HepG2 (cell line): ENCODE measurements around the gene ALDOA. TPM values are rescaled to one million over a fixed set of nuclear protein-coding genes. Genes with fewer than 3 reads are reported as not detected.

Experiments used
- ASH2L ChIP-seq: fragments of 300-600, 200-600 bp; sonication (generic); IDR thresholded peaks from 2 replicates; pipeline ENCODE4 v1.7.0; 2017; ENCODE audit warnings: low read depth, mild to moderate bottlenecking, moderate library complexity, mixed read lengths, low read length; ENCODE audit not compliant: insufficient read length
- DR1 ChIP-seq: sonication (generic); formaldehyde crosslinking; IDR thresholded peaks from 2 replicates; pipeline ENCODE4 v1.8.0; 2021; ENCODE audit warnings: mild to moderate bottlenecking, missing genetic modification reagents, inconsistent platforms
- EED ChIP-seq: sonication (generic); formaldehyde crosslinking; IDR thresholded peaks from 2 replicates; pipeline ENCODE4 v1.5.0; 2020; ENCODE audit warnings: mild to moderate bottlenecking, missing genetic modification reagents
- NFIB ChIP-seq: sonication (generic); formaldehyde crosslinking; IDR thresholded peaks from 2 replicates; pipeline ENCODE4 v1.9.0; 2021; ENCODE audit warnings: missing genetic modification reagents, mild to moderate bottlenecking, borderline replicate concordance
- PAX8 ChIP-seq: sonication (generic); formaldehyde crosslinking; IDR thresholded peaks from 2 replicates; pipeline ENCODE4 v1.8.0; 2022; ENCODE audit warnings: mild to moderate bottlenecking, missing genetic modification reagents, borderline replicate concordance
- SMAD3 ChIP-seq: sonication (generic); formaldehyde crosslinking; IDR thresholded peaks from 2 replicates; pipeline ENCODE4 v1.4.0; 2020; ENCODE audit warnings: missing genetic modification reagents
- THAP11 ChIP-seq: IDR thresholded peaks from 2 replicates; pipeline ENCODE4 v1.6.1; 2016; ENCODE audit warnings: missing biosample characterization, missing genetic modification reagents
- U2AF1 ChIP-seq: fragments of 200-400 bp; formaldehyde crosslinking; optimal IDR thresholded peaks from 2 replicates; pipeline ENCODE3; 2017; ENCODE audit warnings: mild to moderate bottlenecking, low read depth, low read length
- ZNF44 ChIP-seq: sonication (generic); formaldehyde crosslinking; IDR thresholded peaks from 2 replicates; pipeline ENCODE4 v1.5.1; 2020; ENCODE audit warnings: mild to moderate bottlenecking, missing genetic modification reagents
- ZNF484 ChIP-seq: sonication (generic); formaldehyde crosslinking; IDR thresholded peaks from 2 replicates; pipeline ENCODE4 v1.5.1; 2020; ENCODE audit warnings: mild to moderate bottlenecking, low read depth, missing genetic modification reagents, borderline replicate concordance
- ZNF629 ChIP-seq: sonication (generic); formaldehyde crosslinking; conservative IDR thresholded peaks from 2 replicates; pipeline ENCODE4 v1.5.0; 2020; ENCODE audit warnings: missing genetic modification reagents
- ZNF709 ChIP-seq: sonication (generic); formaldehyde crosslinking; IDR thresholded peaks from 2 replicates; pipeline ENCODE4 v1.5.0; 2020; ENCODE audit warnings: mild to moderate bottlenecking, missing genetic modification reagents
- polyA plus RNA-seq, 8 experiments: library from polyadenylated mRNA; depleted of rRNA in 3 of 8; stranded (reverse) in 7 of 8; unstranded in 1 of 8; fragments of >200 nt; fragmentation: Illumina TruSeq in 4 of 8; extraction: Trizol in 4 of 8; gene quantifications; 2 replicates each; pipeline versions ENCODE4 v1.2.1 to v1.2.3, GENCODE V29; 2011 to 2016; ENCODE audit warnings: low read depth in 4 of 8, missing spikeins in 1 of 8, mixed read lengths in 1 of 8; ENCODE audit not compliant: insufficient read depth in 1 of 8
- total RNA-seq, 5 experiments: library from RNA; depleted of rRNA; stranded (reverse); fragments of >200 nt; fragmentation: Illumina TruSeq; extraction: Trizol; gene quantifications; 2 replicates each; pipeline ENCODE4 v1.2.3, GENCODE V29; 2016; ENCODE audit warnings: low read depth in 1 of 5
- TF ChIP-seq, protein P1 (sequence below): sonication (generic); formaldehyde crosslinking; IDR thresholded peaks from 2 replicates; pipeline ENCODE4 v1.9.0; 2021; ENCODE audit warnings: missing genetic modification reagents, mild to moderate bottlenecking, borderline replicate concordance
- TF ChIP-seq, protein P2 (sequence below): sonication (generic); formaldehyde crosslinking; IDR thresholded peaks from 2 replicates; pipeline ENCODE4 v1.8.0; 2022; ENCODE audit warnings: low read depth, missing genetic modification reagents
- TF ChIP-seq, protein P3 (sequence below): sonication (generic); formaldehyde crosslinking; IDR thresholded peaks from 2 replicates; pipeline ENCODE4 v1.8.1; 2023; ENCODE audit warnings: mild to moderate bottlenecking, moderate library complexity, missing genetic modification reagents
- TF ChIP-seq, protein P4 (sequence below): sonication (generic); formaldehyde crosslinking; IDR thresholded peaks from 2 replicates; pipeline ENCODE4 v1.5.0; 2020; ENCODE audit warnings: mild to moderate bottlenecking, missing genetic modification reagents
- TF ChIP-seq, protein P5 (sequence below): sonication (generic); formaldehyde crosslinking; IDR thresholded peaks from 2 replicates; pipeline ENCODE4 v1.9.0; 2021; ENCODE audit warnings: mild to moderate bottlenecking, missing genetic modification reagents

Gene ALDOA
- total and polyA plus RNA-seq, 2 of the 13 experiments (the other 11 are each of a cell fraction or from before 2014, with no cell fraction given) = 925 to 1,884 TPM

DNA sequence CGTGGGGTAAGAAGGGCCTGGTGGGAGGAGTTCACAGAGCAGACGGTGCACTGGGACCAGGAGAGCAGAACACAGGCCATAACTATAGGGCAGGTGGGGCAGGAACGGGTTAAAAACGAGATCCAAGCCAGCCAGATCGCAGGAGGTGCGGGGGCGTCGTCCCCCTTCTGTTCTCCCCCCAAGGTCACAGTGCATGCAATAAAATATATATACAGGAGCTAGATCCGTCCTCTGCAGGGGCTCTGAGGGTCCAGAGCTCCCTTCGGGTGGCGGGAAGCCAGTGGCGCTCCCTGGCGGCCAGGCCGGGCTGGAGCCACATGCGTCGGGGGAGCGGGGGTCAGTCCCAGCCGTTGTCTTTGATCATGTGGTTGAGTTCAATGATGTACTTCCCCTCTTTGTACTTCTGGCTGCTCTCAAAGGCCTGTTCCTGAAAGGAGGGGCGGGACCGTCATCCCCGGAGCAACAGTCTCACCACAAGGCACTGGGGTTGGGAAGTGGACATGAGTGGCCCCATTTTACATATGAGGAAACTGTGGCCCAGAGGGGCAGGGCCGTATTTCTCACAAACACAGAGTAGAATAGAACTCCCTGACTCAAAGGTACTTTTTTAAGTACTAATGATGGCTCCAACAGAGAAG, 26.9 kb downstream of the ALDOA start (continued):
- TF ChIP-seq EED (CRISPR knock-in tag) (no peak), ZNF484 (CRISPR knock-in tag) (no peak; the same call in 1 of the 2 replicates), DR1 (0 out of 2 replicates have a peak, but pooled peaks have one; percentile 22), SMAD3 (CRISPR knock-in tag) (peak; percentile 60), U2AF1 (no peak), NFIB (CRISPR knock-in tag) (no peak), ASH2L (no peak), ZNF709 (CRISPR knock-in tag) (no peak), THAP11 (CRISPR knock-in tag) (no peak; the same call in 1 of the 2 replicates), PAX8 (CRISPR knock-in tag) (0 out of 2 replicates have a peak, but pooled peaks have one; percentile 65), ZNF629 (CRISPR knock-in tag) (peak; percentile 99), ZNF44 (CRISPR knock-in tag) (no peak)
- TF ChIP-seq, protein P1, sequence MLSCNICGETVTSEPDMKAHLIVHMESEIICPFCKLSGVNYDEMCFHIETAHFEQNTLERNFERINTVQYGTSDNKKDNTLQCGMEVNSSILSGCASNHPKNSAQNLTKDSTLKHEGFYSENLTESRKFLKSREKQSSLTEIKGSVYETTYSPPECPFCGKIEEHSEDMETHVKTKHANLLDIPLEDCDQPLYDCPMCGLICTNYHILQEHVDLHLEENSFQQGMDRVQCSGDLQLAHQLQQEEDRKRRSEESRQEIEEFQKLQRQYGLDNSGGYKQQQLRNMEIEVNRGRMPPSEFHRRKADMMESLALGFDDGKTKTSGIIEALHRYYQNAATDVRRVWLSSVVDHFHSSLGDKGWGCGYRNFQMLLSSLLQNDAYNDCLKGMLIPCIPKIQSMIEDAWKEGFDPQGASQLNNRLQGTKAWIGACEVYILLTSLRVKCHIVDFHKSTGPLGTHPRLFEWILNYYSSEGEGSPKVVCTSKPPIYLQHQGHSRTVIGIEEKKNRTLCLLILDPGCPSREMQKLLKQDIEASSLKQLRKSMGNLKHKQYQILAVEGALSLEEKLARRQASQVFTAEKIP (CRISPR knock-in tag) = 0 out of 2 replicates have a peak, but pooled peaks have one; percentile 4
- TF ChIP-seq, protein P2, sequence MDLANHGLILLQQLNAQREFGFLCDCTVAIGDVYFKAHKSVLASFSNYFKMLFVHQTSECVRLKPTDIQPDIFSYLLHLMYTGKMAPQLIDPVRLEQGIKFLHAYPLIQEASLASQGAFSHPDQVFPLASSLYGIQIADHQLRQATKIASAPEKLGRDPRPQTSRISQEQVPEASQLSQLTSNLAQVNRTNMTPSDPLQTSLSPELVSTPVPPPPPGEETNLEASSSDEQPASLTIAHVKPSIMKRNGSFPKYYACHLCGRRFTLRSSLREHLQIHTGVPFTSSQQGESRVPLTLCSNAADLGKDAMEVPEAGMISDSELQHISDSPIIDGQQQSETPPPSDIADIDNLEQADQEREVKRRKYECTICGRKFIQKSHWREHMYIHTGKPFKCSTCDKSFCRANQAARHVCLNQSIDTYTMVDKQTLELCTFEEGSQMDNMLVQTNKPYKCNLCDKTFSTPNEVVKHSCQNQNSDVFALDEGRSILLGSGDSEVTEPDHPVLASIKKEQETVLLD = peak; percentile 71; the same call in 1 of the 2 replicates
- TF ChIP-seq, protein P3, sequence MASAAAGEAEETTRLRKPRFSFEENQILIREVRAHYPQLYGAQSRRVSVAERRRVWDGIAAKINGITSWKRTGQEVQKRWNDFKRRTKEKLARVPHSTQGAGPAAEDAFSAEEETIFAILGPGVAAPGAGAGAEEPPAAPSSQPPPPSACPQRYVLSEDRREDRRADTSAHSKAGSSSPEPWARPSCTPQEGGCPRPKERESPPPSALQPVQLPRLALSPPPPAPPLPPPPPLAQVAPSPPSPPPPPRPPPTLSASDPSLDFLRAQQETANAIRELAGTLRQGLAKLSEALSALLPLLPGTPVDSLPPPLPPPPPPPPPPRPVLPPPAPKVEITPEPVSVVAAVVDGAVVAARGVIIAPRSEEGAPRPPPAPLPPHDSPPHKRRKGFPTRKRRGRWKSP (CRISPR knock-in tag) = no peak
- TF ChIP-seq, protein P4, sequence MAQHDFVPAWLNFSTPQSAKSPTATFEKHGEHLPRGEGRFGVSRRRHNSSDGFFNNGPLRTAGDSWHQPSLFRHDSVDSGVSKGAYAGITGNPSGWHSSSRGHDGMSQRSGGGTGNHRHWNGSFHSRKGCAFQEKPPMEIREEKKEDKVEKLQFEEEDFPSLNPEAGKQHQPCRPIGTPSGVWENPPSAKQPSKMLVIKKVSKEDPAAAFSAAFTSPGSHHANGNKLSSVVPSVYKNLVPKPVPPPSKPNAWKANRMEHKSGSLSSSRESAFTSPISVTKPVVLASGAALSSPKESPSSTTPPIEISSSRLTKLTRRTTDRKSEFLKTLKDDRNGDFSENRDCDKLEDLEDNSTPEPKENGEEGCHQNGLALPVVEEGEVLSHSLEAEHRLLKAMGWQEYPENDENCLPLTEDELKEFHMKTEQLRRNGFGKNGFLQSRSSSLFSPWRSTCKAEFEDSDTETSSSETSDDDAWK (CRISPR knock-in tag) = no peak
- TF ChIP-seq, protein P5, sequence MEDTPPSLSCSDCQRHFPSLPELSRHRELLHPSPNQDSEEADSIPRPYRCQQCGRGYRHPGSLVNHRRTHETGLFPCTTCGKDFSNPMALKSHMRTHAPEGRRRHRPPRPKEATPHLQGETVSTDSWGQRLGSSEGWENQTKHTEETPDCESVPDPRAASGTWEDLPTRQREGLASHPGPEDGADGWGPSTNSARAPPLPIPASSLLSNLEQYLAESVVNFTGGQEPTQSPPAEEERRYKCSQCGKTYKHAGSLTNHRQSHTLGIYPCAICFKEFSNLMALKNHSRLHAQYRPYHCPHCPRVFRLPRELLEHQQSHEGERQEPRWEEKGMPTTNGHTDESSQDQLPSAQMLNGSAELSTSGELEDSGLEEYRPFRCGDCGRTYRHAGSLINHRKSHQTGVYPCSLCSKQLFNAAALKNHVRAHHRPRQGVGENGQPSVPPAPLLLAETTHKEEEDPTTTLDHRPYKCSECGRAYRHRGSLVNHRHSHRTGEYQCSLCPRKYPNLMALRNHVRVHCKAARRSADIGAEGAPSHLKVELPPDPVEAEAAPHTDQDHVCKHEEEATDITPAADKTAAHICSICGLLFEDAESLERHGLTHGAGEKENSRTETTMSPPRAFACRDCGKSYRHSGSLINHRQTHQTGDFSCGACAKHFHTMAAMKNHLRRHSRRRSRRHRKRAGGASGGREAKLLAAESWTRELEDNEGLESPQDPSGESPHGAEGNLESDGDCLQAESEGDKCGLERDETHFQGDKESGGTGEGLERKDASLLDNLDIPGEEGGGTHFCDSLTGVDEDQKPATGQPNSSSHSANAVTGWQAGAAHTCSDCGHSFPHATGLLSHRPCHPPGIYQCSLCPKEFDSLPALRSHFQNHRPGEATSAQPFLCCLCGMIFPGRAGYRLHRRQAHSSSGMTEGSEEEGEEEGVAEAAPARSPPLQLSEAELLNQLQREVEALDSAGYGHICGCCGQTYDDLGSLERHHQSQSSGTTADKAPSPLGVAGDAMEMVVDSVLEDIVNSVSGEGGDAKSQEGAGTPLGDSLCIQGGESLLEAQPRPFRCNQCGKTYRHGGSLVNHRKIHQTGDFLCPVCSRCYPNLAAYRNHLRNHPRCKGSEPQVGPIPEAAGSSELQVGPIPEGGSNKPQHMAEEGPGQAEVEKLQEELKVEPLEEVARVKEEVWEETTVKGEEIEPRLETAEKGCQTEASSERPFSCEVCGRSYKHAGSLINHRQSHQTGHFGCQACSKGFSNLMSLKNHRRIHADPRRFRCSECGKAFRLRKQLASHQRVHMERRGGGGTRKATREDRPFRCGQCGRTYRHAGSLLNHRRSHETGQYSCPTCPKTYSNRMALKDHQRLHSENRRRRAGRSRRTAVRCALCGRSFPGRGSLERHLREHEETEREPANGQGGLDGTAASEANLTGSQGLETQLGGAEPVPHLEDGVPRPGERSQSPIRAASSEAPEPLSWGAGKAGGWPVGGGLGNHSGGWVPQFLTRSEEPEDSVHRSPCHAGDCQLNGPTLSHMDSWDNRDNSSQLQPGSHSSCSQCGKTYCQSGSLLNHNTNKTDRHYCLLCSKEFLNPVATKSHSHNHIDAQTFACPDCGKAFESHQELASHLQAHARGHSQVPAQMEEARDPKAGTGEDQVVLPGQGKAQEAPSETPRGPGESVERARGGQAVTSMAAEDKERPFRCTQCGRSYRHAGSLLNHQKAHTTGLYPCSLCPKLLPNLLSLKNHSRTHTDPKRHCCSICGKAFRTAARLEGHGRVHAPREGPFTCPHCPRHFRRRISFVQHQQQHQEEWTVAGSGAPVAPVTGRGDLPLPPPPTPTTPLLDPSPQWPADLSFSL (CRISPR knock-in tag) = no peak
